SK-N-SH (cell line): ENCODE data around the gene CIPC. TPM values are rescaled to one million over a fixed set of nuclear protein-coding genes. Genes with fewer than 3 reads are reported as not detected.

Source experiments
- CTCF ChIA-PET: fragments of 300-600, 350-600 bp; formaldehyde crosslinking; extraction: SDS; loops from one replicate; lab custom pipeline; 2021; lab: Yijun Ruan, JAX
- POLR2A ChIA-PET: fragments of 350-600 bp; sonication (Branson Sonifier 250); formaldehyde crosslinking; extraction: SDS; loops from one replicate; lab custom pipeline; 2020; ENCODE audit warnings: antibody characterized with exemption, inconsistent platforms; lab: Yijun Ruan, JAX
- DNase-seq: peaks from one replicate; pipeline ENCODE4 v3.0.0; 2012
- H2AFZ ChIP-seq: fragments of 200-600 bp; sonication (generic); 2 replicates; pipeline ENCODE4 v1.8.1; 2016; ENCODE audit warnings: antibody characterized with exemption, mild to moderate bottlenecking, low read depth
- H3F3A ChIP-seq: fragments of 200-600 bp; sonication (generic); replicated peaks from 2 replicates; pipeline ENCODE3; 2016; ENCODE audit warnings: antibody characterized with exemption, mild to moderate bottlenecking; ENCODE audit not compliant: insufficient read depth
- H3K27ac ChIP-seq, 2 experiments: fragments of 200-500 bp in 1 of 2; fragments of 200-600 bp in 1 of 2; sonication (Bioruptor generic) in 1 of 2; sonication (generic), shearing (Covaris generic) in 1 of 2; 2 replicates each; pipeline versions ENCODE4 v1.5.1 to v1.6.1; 2014 to 2016; ENCODE audit warnings: low read depth in 2 of 2, inconsistent platforms in 1 of 2, low read length in 1 of 2, mild to moderate bottlenecking in 1 of 2, mixed read lengths in 1 of 2
- H3K27me3 ChIP-seq: fragments of 200-600 bp; sonication (generic), shearing (Covaris generic); 2 replicates; pipeline ENCODE4 v1.6.1; 2016; ENCODE audit warnings: mixed run types; ENCODE audit not compliant: insufficient read depth
- H3K36me3 ChIP-seq, 2 experiments: fragments of 200-500 bp in 1 of 2; fragments of 200-600 bp in 1 of 2; sonication (Bioruptor generic) in 1 of 2; sonication (generic) in 1 of 2; replicated peaks in 1 of 2; 2 replicates each; pipeline versions ENCODE3 to v1.5.1; 2014 to 2016; ENCODE audit warnings: low read length in 1 of 2, mild to moderate bottlenecking in 1 of 2; ENCODE audit not compliant: insufficient read depth in 2 of 2, control insufficient read depth in 1 of 2
- H3K4me1 ChIP-seq, 2 experiments: fragments of 200-500 bp in 1 of 2; fragments of 200-600 bp in 1 of 2; sonication (Bioruptor generic) in 1 of 2; sonication (generic), shearing (Covaris generic) in 1 of 2; 2 replicates each; pipeline versions ENCODE4 v1.5.1 to v1.6.1; 2014 to 2016; ENCODE audit warnings: low read depth in 1 of 2, low read length in 1 of 2, mixed run types in 1 of 2; ENCODE audit not compliant: insufficient read depth in 2 of 2, control insufficient read depth in 1 of 2
- H3K4me2 ChIP-seq: fragments of 200-600 bp; sonication (generic), shearing (Covaris generic); 2 replicates; pipeline ENCODE4 v1.6.1; 2017; ENCODE audit warnings: mixed run types
- H3K4me3 ChIP-seq, 2 experiments: fragments of 200-500 bp in 1 of 2; fragments of 200-600 bp in 1 of 2; sonication (Bioruptor generic) in 1 of 2; sonication (generic), shearing (Covaris generic) in 1 of 2; 2 replicates each; pipeline versions ENCODE4 v1.5.1 to v1.8.1; 2014 to 2016; ENCODE audit warnings: low read depth in 2 of 2, inconsistent platforms in 1 of 2, low read length in 1 of 2, mild to moderate bottlenecking in 1 of 2, mixed read lengths in 1 of 2, moderate library complexity in 1 of 2
- H3K79me2 ChIP-seq: fragments of 200-600 bp; sonication (generic); 2 replicates; pipeline ENCODE4 v1.8.1; 2017; ENCODE audit warnings: mild to moderate bottlenecking; ENCODE audit not compliant: insufficient read depth
- H3K9ac ChIP-seq: fragments of 200-600 bp; sonication (generic); 2 replicates; pipeline ENCODE4 v1.6.1; 2017; ENCODE audit warnings: mixed run types
- H3K9me2 ChIP-seq: fragments of 200-600 bp; sonication (generic); 2 replicates; pipeline ENCODE4 v1.6.1; 2017; ENCODE audit warnings: mixed run types
- H3K9me3 ChIP-seq: fragments of 200-600 bp; sonication (generic); 2 replicates; pipeline ENCODE4 v1.6.1; 2017; ENCODE audit warnings: mixed run types, mild to moderate bottlenecking, moderate library complexity
- H4K20me1 ChIP-seq: fragments of 200-600 bp; sonication (generic); 2 replicates; pipeline ENCODE4 v1.6.1; 2017; ENCODE audit warnings: mild to moderate bottlenecking, mixed run types; ENCODE audit not compliant: insufficient read depth
- CTCF ChIP-seq: fragments of 200-600 bp; sonication (generic); IDR thresholded peaks from 2 replicates; pipeline ENCODE4 v1.6.1; 2017; ENCODE audit warnings: antibody characterized with exemption, mild to moderate bottlenecking, moderate library complexity
- GATA2 ChIP-seq: sonication (generic); formaldehyde crosslinking; IDR thresholded peaks from 2 replicates; pipeline ENCODE4 v1.5.0; 2020; ENCODE audit warnings: mild to moderate bottlenecking, missing genetic modification reagents
- IRF3 ChIP-seq: fragments of 150-350 bp; IDR thresholded peaks from 2 replicates; pipeline ENCODE4 v1.6.1; 2016; ENCODE audit warnings: mild to moderate bottlenecking, low read depth, low read length
- JUND ChIP-seq: IDR thresholded peaks from 2 replicates; pipeline ENCODE4 v1.4.0; 2012
- MAX ChIP-seq: IDR thresholded peaks from 2 replicates; pipeline ENCODE4 v1.4.0; 2012; ENCODE audit warnings: low read depth
- NFIC ChIP-seq: IDR thresholded peaks from 2 replicates; pipeline ENCODE4 v1.4.0; 2012; ENCODE audit warnings: borderline replicate concordance
- NRF1 ChIP-seq: IDR thresholded peaks from 2 replicates; pipeline ENCODE4 v1.6.1; 2012; ENCODE audit warnings: low read depth, mild to moderate bottlenecking, low read length
- PBX3 ChIP-seq: IDR thresholded peaks from 2 replicates; pipeline ENCODE4; 2012
- RAD21 ChIP-seq: IDR thresholded peaks from 2 replicates; pipeline ENCODE4 v1.6.1; 2012; ENCODE audit warnings: mild to moderate bottlenecking, low read length
- RCOR1 ChIP-seq: fragments of 150-350 bp; IDR thresholded peaks from 2 replicates; pipeline ENCODE4 v1.6.1; 2017; ENCODE audit warnings: antibody characterized with exemption, low read length
- REST ChIP-seq: IDR thresholded peaks from 2 replicates; pipeline ENCODE4 v1.6.1; 2012; ENCODE audit warnings: mild to moderate bottlenecking, low read depth, low read length, moderate library complexity
- RFX5 ChIP-seq: IDR thresholded peaks from 2 replicates; pipeline ENCODE4 v1.6.1; 2012; ENCODE audit warnings: mild to moderate bottlenecking, improper control_type of control experiment, low read length
- TCF12 ChIP-seq: IDR thresholded peaks from 2 replicates; pipeline ENCODE4 v1.4.0; 2012
- TEAD4 ChIP-seq: IDR thresholded peaks from 2 replicates; pipeline ENCODE4 v1.4.0; 2012; ENCODE audit warnings: mild to moderate bottlenecking, borderline replicate concordance; ENCODE audit not compliant: insufficient read depth
- USF2 ChIP-seq: fragments of 150-350 bp; IDR thresholded peaks from 2 replicates; pipeline ENCODE4 v1.6.1; 2017; ENCODE audit warnings: antibody characterized with exemption, low read length, low read depth, borderline replicate concordance
- WGBS: methylation state at CpG from one replicate; pipeline ENCODE4 v1.1.6; 2017; ENCODE audit warnings: low lambda C conversion rate; 5-methylcytosine and 5-hydroxymethylcytosine counted together
- polyA plus RNA-seq, 3 experiments: library from polyadenylated mRNA; depleted of rRNA; stranded (reverse); fragments of >200 nt; gene quantifications; 2 replicates each; pipeline ENCODE4 v1.2.3, GENCODE V29; 2012

The CIPC gene
- polyA plus RNA-seq, 1 of the 3 experiments (the other 2 are of a cell fraction): 6.5 TPM

- H3K9ac ChIP-seq: peak overlapping the region; percentile 94
- ChIA-PET POLR2A (interaction anchor here (0.6 to 0.9 kb wide), 3 partner anchors 16 to 248 kb away, joined by 3 read pairs; no protein-coding TSS in a partner anchor), CTCF (interaction anchor here (0.7 to 3.5 kb wide), 14 partner anchors 22 to 241 kb away, joined by 3 to 14 read pairs (median 4); no protein-coding TSS in a partner anchor)
- H3K79me2 ChIP-seq: peaks cover 51% of the 10 kb centered on the region
- no peak for TF ChIP-seq GATA2
- no peak for TF ChIP-seq NRF1
- TF ChIP-seq USF2: no peak
- TF ChIP-seq RCOR1: no peak
- peaks cover 21% of the 10 kb centered on the region for H3F3A ChIP-seq
- H4K20me1 ChIP-seq: no peaks in the 10 kb centered on the region
- peak overlapping the region; percentile 64 to 94 for H3K4me3 ChIP-seq
- H3K4me1 ChIP-seq: peaks cover 11 to 16% of the 10 kb centered on the region in 2 experiments
- H3K27ac ChIP-seq: peak overlapping the region; percentile 71 to 84
- no peaks in the 10 kb centered on the region for H3K36me3 ChIP-seq
- 8% methylated on average over 14 of the region's 23 CpGs for WGBS
- no peaks in the 10 kb centered on the region for H3K27me3 ChIP-seq
- no peaks in the 10 kb centered on the region for H3K9me2 ChIP-seq
- H3K4me2 ChIP-seq: peak overlapping the region; percentile 80
- peak; percentile 36 for DNase-seq
- peak overlapping the region; percentile 90 for H2AFZ ChIP-seq
- no peaks in the 10 kb centered on the region for H3K9me3 ChIP-seq
Measured at GRCh38 chr14:77098529-77099353, 683 bp downstream of the CIPC start.

- H3K4me2 ChIP-seq: peak overlapping the region; percentile 80; the same call in 1 of the 2 replicates
- no peaks in the 10 kb centered on the region for H3K9me3 ChIP-seq
- peaks cover 21% of the 10 kb centered on the region for H3F3A ChIP-seq
- no peak for DNase-seq
- H3K9me2 ChIP-seq: no peaks in the 10 kb centered on the region
- H2AFZ ChIP-seq: no peak overlapping the region
- peaks cover 55% of the 10 kb centered on the region for H3K79me2 ChIP-seq
- H3K4me3 ChIP-seq: peak overlapping the region; percentile 64 to 94
- no peaks in the 10 kb centered on the region for H3K27me3 ChIP-seq
- POLR2A ChIA-PET: no interaction called here
- H3K36me3 ChIP-seq: no peaks in the 10 kb centered on the region
- H3K4me1 ChIP-seq: peaks cover 13 to 16% of the 10 kb centered on the region in 2 experiments
- no peaks in the 10 kb centered on the region for H4K20me1 ChIP-seq
- H3K9ac ChIP-seq: peak overlapping the region; percentile 94; the same call in 1 of the 2 replicates
- peak overlapping the region in 1 of 2 experiments; percentile 84; a peak in 2 of 4 replicates for H3K27ac ChIP-seq
- CTCF ChIA-PET: interaction anchor here (0.9 to 3.5 kb wide), 10 partner anchors 10 to 285 kb away, joined by 3 to 14 read pairs (median 6); no protein-coding TSS in a partner anchor
- 41% methylated on average over 7 of the region's 7 CpGs for WGBS
- no peak for TF ChIP-seq IRF3
- no peak for TF ChIP-seq REST
- TF ChIP-seq TCF12: peak; percentile 22; the same call in 1 of the 2 replicates
- TF ChIP-seq RAD21: no peak
- no peak for TF ChIP-seq TEAD4
- TF ChIP-seq RCOR1: no peak
- TF ChIP-seq NFIC: peak; percentile 41; the same call in 1 of the 2 replicates
- TF ChIP-seq MAX: peak; percentile 93
- no peak for TF ChIP-seq RFX5
- no peak for TF ChIP-seq JUND
- TF ChIP-seq PBX3: no peak
- no peak for TF ChIP-seq CTCF
Measured at GRCh38 chr14:77099425-77100167, 1.5 kb downstream of the CIPC start.
